ENCODE results near the gene TMEM170A.

Gene TMEM170A

DNA sequence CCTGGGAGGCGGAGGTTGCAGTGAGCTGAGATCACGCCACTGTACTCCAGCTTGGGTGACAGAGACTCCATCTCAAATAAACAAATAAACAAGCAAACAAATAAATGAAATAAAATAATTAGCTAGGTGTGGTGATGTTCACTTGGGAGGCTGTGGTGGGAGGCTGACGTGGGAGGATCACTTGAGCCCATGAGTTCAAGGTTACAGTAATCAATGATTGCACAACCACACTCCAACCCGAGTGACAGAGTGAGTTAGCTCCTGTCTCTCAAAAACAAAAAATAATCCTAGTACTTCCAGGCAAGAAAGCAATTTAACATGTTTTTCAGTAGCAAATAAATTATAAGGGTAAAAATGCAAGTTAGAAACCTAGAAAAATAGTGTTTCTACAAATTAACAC is 57.5 kb downstream of the TMEM170A start:
- no peak overlapping the region for H3K4me3 ChIP-seq (replicated peaks; ENCODE audit: low read depth, low read length)
- TF ChIP-seq, protein P1, sequence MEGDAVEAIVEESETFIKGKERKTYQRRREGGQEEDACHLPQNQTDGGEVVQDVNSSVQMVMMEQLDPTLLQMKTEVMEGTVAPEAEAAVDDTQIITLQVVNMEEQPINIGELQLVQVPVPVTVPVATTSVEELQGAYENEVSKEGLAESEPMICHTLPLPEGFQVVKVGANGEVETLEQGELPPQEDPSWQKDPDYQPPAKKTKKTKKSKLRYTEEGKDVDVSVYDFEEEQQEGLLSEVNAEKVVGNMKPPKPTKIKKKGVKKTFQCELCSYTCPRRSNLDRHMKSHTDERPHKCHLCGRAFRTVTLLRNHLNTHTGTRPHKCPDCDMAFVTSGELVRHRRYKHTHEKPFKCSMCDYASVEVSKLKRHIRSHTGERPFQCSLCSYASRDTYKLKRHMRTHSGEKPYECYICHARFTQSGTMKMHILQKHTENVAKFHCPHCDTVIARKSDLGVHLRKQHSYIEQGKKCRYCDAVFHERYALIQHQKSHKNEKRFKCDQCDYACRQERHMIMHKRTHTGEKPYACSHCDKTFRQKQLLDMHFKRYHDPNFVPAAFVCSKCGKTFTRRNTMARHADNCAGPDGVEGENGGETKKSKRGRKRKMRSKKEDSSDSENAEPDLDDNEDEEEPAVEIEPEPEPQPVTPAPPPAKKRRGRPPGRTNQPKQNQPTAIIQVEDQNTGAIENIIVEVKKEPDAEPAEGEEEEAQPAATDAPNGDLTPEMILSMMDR (IDR thresholded peaks at IDR 0.05; ENCODE audit: low read depth, low read length, missing control alignments), result no peak
- DNase-seq (ENCODE audit: extremely low read depth, low read depth), result no peak

GRCh38 chr16:75402821-75403475 is 61.5 kb downstream of the TMEM170A start:
- TF ChIP-seq, protein P1 (IDR thresholded peaks at IDR 0.05; ENCODE audit: low read depth, low read length, missing control alignments), result peak; percentile 44
- no peak overlapping the region for H3K4me3 ChIP-seq (replicated peaks; ENCODE audit: low read depth, low read length)
- no peak for DNase-seq (ENCODE audit: extremely low read depth, low read depth)

- H3K4me3 ChIP-seq (replicated peaks; ENCODE audit: low read depth, low read length), result no peak overlapping the region
- TF ChIP-seq, protein P1 (IDR thresholded peaks at IDR 0.05; ENCODE audit: low read depth, low read length, missing control alignments), result no peak
- no peak for DNase-seq (ENCODE audit: extremely low read depth, low read depth)
Observed at GRCh38 chr16:75402159-75402820, 62.2 kb downstream of the TMEM170A start.

- no peak for DNase-seq (ENCODE audit: extremely low read depth, low read depth)
- H3K4me3 ChIP-seq (replicated peaks; ENCODE audit: low read depth, low read length), result no peak overlapping the region
- TF ChIP-seq, protein P1 (IDR thresholded peaks at IDR 0.05; ENCODE audit: low read depth, low read length, missing control alignments), result no peak
Observed at GRCh38 chr16:75401691-75402090, 62.8 kb downstream of the TMEM170A start.

DNA sequence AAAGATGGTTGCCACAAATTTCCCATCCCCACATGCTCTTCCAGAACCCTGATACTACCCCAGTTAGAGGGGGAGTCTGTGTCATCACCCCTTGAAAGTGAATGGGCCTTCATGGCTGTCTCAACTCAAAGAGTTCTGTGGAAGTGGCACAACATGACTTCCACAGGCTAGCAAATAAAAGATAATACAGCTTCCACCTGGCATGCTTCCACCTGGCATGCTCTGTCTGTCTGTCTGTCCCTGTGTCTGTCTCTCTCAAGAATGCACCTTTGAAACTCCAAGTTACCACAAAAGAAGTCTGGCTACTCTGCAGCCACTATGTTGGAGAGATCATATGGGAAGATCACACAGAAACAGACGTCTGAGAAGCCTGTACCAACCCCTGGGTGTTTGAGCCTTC is 66.2 kb downstream of the TMEM170A start:
- TF ChIP-seq, protein P1 (IDR thresholded peaks at IDR 0.05; ENCODE audit: low read depth, low read length, missing control alignments), result no peak
- no peak for DNase-seq (ENCODE audit: extremely low read depth, low read depth)
- no peak overlapping the region for H3K4me3 ChIP-seq (replicated peaks; ENCODE audit: low read depth, low read length)

DNA sequence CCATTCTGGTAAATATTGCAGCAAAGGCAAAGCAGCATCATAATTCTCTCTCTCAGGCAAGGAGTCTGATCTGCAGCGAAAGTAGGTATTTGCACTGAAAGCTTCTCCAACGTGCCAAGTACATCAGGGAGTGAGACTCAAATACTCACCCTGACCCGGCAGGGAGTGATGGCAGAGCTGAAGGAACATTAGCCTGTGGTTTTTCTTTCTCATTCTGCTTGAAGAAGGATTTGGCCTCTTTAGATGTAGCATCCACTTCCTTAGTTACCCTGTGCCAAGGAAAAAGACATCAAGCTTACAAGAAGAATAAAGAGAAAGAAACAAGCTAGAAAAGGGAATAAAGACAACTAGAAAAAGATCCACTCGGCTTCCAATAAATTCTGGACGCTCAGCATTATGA is 69.5 kb downstream of the TMEM170A start:
- no peak overlapping the region for H3K4me3 ChIP-seq (replicated peaks; ENCODE audit: low read depth, low read length)
- DNase-seq (ENCODE audit: extremely low read depth, low read depth), result no peak
- TF ChIP-seq, protein P1 (IDR thresholded peaks at IDR 0.05; ENCODE audit: low read depth, low read length, missing control alignments), result no peak
